Activated CD8-positive, alpha-beta T cell treated with anti-CD3 and anti-CD28 coated beads for 36 hours (primary cell): ENCODE measurements around the gene ANKRD33. TPM values are rescaled to one million over a fixed set of nuclear protein-coding genes. Genes with fewer than 3 reads are reported as not detected.
"Not testable (repeated sequence)": the region's sequence is repeated elsewhere in the genome, so short reads cannot be mapped to it uniquely, and the experiment has no call there.

Source experiments
- ATAC-seq: fragments of 200-7000 bp; cut with Tn5 transposase; one replicate; pipeline ENCODE4 v1.10.0; 2021; ENCODE audit warnings: mild to moderate bottlenecking, moderate library complexity
- CTCF ChIA-PET: fragments of 350-600 bp; sonication (Branson Sonifier 250); formaldehyde crosslinking; loops from one replicate; lab custom pipeline; 2021; ENCODE audit warnings: antibody characterized with exemption; lab: Charles Lee
- POLR2A ChIA-PET: fragments of 350-600 bp; sonication (Branson Sonifier 250); formaldehyde crosslinking; loops from one replicate; lab custom pipeline; 2021; ENCODE audit warnings: antibody characterized with exemption; lab: Charles Lee
- DNase-seq: peaks from one replicate; pipeline ENCODE4 v3.0.0-alpha.2; 2020
- H3K27ac Mint-ChIP-seq: one replicate; pipeline ENCODE4 v1.8.0; 2021; ENCODE audit warnings: mild to moderate bottlenecking, mixed read lengths
- H3K27me3 Mint-ChIP-seq: one replicate; pipeline ENCODE4 v1.8.0; 2021; ENCODE audit warnings: mixed read lengths
- H3K36me3 Mint-ChIP-seq: one replicate; pipeline ENCODE4 v1.8.0; 2021; ENCODE audit warnings: low read depth, mixed read lengths
- H3K4me1 Mint-ChIP-seq: one replicate; pipeline ENCODE4 v1.8.0; 2021; ENCODE audit warnings: low read depth, mixed read lengths
- H3K4me3 Mint-ChIP-seq: one replicate; pipeline ENCODE4 v1.8.0; 2021; ENCODE audit warnings: mild to moderate bottlenecking, moderate library complexity, mixed read lengths
- H3K9me3 Mint-ChIP-seq: one replicate; pipeline ENCODE4 v1.8.0; 2021; ENCODE audit warnings: mixed read lengths
- CTCF ChIP-seq: fragments of 200-600 bp; IDR thresholded peaks from one replicate; pipeline ENCODE4 v1.8.0; 2022; ENCODE audit warnings: antibody characterized with exemption, mild to moderate bottlenecking
- intact Hi-C: fragments of 100-400 bp; cut with micrococcal nuclease; formaldehyde crosslinking; loops from one replicate; pipeline ENCODE4 v1.10.0; 2022
- total RNA-seq, 2 experiments: library from RNA; stranded (reverse); gene quantifications; one replicate each; pipeline ENCODE4 v1.2.3, GENCODE V29; 2021

Gene ANKRD33
- total RNA-seq, 2 experiments from 2014 or later = not detected

- Mint-ChIP-seq H3K4me3 (no peak overlapping the region), H3K36me3 (no peaks in the 10 kb centered on the region), H3K4me1 (peaks cover 15% of the 10 kb centered on the region), H3K27me3 (peaks cover 1% of the 10 kb centered on the region), H3K27ac (no peak overlapping the region), H3K9me3 (peaks cover 7% of the 10 kb centered on the region)
- ChIA-PET CTCF (interaction anchor here (1.3 to 3.7 kb wide), 4 partner anchors 9 to 353 kb away, joined by 3 to 21 read pairs (median 4); no protein-coding TSS in a partner anchor), POLR2A (no interaction called here)
- TF ChIP-seq CTCF = no peak
- no peak for DNase-seq
- intact Hi-C loops = no loop called here
- no peak for ATAC-seq
Observed at GRCh38 chr12:51884676-51885229, 3.1 kb upstream of the ANKRD33 start.

DNA sequence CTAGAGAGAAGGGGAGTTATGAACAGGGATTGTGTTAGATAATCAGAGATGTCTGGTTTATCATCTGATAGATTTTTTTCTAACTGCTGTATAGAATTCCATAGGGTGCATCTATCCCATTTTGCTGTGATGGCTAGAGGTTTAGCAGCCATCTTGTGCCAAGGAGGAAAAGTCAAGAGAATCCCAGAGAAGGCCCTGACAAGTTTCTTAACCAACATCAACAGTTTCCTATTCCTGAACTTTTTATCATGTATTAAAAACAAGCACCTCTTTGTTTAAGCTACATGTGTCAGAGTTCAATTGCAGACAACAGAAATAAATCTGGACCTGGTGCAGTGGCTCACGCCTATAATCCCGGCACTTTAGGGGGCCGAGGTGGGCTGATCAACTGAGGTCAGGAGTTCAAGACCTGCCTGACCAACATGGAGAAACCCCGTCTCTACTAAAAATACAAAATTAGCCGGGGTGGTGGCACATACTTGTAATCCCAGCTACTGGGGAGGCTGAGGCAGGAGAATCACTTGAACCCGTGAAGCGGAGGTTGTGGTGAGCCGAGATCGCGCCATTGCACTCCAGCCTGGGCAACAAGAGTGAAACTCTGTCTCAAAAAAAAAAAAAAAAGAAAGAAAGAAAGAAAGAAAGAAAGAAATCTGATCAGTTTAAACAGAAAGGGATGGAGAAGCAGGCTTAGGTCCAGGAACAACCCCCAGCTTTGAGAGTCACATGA lies 2.4 kb upstream of the ANKRD33 start:
- POLR2A ChIA-PET = interaction anchor here (0.9 to 2.0 kb wide), 3 partner anchors 37 to 95 kb away, joined by 3 to 7 read pairs (median 4); no protein-coding TSS in a partner anchor
- H3K36me3 Mint-ChIP-seq, H3K9me3 Mint-ChIP-seq, H3K27me3 Mint-ChIP-seq, ATAC-seq, H3K4me3 Mint-ChIP-seq, intact Hi-C loops, DNase-seq: not testable (repeated sequence)
- H3K4me1 Mint-ChIP-seq = peaks cover 15% of the 10 kb centered on the region
- H3K27ac Mint-ChIP-seq = peak overlapping the region; percentile 83
- CTCF ChIA-PET = interaction anchor here (0.9 to 3.7 kb wide), 14 partner anchors 10 to 461 kb away, joined by 3 to 21 read pairs (median 4); partner anchors contain the start of gene SLC4A8

- peak; percentile 95 for ATAC-seq
- no peak for TF ChIP-seq CTCF
- Mint-ChIP-seq H3K36me3 (no peaks in the 10 kb centered on the region), H3K4me1 (peaks cover 15% of the 10 kb centered on the region), H3K4me3 (peak overlapping the region; percentile 9), H3K27me3 (peaks cover 1% of the 10 kb centered on the region), H3K9me3 (peaks cover 7% of the 10 kb centered on the region), H3K27ac (peak overlapping the region; percentile 83)
- CTCF ChIA-PET = interaction anchor here (0.8 to 3.7 kb wide), 14 partner anchors 10 to 462 kb away, joined by 3 to 21 read pairs (median 4); partner anchors contain the start of gene SLC4A8
- POLR2A ChIA-PET = interaction anchor here (0.9 to 2.0 kb wide), 3 partner anchors 37 to 94 kb away, joined by 3 to 7 read pairs (median 4); no protein-coding TSS in a partner anchor
- peak; percentile 67 for DNase-seq
- intact Hi-C loops = no loop called here
Observed at GRCh38 chr12:51886021-51886710, 1.7 kb upstream of the ANKRD33 start.

- Mint-ChIP-seq H3K4me3 (no peak overlapping the region), H3K9me3 (peaks cover 7% of the 10 kb centered on the region), H3K36me3 (no peaks in the 10 kb centered on the region), H3K27me3 (peaks cover 1% of the 10 kb centered on the region), H3K4me1 (peaks cover 15% of the 10 kb centered on the region), H3K27ac (no peak overlapping the region)
- no peak for ATAC-seq
- TF ChIP-seq CTCF = no peak
- POLR2A ChIA-PET = no interaction called here
- CTCF ChIA-PET = interaction anchor here (1.2 to 2.7 kb wide), 2 partner anchors 35 to 37 kb away, joined by 5 to 9 read pairs; no protein-coding TSS in a partner anchor
- DNase-seq = no peak
- intact Hi-C loops = no loop called here
Observed at GRCh38 chr12:51888316-51889215, 663 bp downstream of the ANKRD33 start.
